GM21529 (cell line): Measurements from ENCODE around the gene GUCY1A2.

Experiments used
- ATAC-seq: cut with Tn5 transposase; IDR thresholded peaks from one replicate; pipeline ENCODE4 v1.9.1; 2021; ENCODE audit not compliant: unreplicated experiment

Gene GUCY1A2

DNA sequence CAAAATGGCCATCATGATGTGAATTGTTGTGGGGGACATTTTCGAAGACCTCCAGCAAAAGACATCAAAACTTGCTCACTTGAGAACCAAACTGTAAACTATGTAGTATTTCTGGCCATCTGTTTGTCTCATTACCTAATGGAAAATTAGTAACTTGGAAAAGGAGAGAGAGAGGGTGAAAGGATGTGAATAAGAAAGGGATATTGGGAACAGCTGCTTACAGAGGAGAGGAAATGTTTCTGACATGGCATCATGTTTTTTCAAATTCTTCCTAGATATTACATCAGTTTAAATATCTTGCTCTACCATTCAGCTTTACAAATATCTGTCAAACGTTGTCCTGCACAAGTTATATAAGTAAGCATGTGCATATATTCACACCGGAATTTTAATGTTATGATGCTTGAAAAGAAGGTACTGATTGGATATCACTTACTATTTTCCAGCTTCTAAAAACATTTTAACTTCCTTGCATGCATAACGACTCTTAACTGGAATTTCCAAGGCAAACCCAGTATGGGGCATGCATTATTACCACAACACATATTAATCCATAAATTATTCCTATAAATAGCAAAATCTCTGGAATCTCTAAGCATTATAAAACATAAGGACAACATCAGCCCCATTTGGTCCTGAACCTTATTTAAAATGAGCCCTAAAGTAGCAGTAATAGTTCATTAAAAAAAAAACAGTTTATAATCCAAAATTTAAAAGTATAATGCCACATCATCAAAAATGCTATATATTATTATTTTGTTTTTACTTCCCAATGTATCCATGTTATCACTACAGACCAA, 20.0 kb downstream of the GUCY1A2 start:
- ATAC-seq = no peak

- no peak for ATAC-seq
Observed at GRCh38 chr11:106997227-106997626, 21.0 kb downstream of the GUCY1A2 start.

GRCh38 chr11:106996691-106997090, 21.6 kb downstream of the GUCY1A2 start:
- no peak for ATAC-seq

DNA sequence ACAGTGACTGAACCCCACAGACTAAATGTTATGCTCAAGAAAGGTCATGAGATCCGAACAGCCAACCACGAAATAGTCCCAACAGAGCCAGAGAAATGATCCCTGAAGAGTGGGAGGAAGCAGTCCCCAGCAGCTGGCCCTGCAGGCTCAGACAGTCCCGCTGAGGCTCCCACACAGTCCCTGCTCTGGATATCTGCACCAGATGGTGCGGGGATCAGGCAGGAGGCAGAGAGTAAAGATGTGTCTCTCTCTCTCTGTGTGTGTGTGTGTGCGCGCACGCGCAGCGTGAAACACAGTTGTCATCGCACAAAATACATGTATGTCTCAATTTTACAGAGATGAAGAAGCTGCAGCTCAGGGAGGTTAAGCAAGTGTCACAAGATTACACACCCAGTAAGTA, 27.9 kb downstream of the GUCY1A2 start:
- no peak for ATAC-seq

GRCh38 chr11:106989078-106989455, 29.2 kb downstream of the GUCY1A2 start:
- no peak for ATAC-seq

- no peak for ATAC-seq
Observed at GRCh38 chr11:106988151-106989077, 29.9 kb downstream of the GUCY1A2 start.

GRCh38 chr11:106986673-106987072, 31.6 kb downstream of the GUCY1A2 start:
- no peak for ATAC-seq

- no peak for ATAC-seq
Observed at GRCh38 chr11:106986261-106986660, 32.0 kb downstream of the GUCY1A2 start.

GRCh38 chr11:106983991-106984390, 34.3 kb downstream of the GUCY1A2 start:
- no peak for ATAC-seq

DNA sequence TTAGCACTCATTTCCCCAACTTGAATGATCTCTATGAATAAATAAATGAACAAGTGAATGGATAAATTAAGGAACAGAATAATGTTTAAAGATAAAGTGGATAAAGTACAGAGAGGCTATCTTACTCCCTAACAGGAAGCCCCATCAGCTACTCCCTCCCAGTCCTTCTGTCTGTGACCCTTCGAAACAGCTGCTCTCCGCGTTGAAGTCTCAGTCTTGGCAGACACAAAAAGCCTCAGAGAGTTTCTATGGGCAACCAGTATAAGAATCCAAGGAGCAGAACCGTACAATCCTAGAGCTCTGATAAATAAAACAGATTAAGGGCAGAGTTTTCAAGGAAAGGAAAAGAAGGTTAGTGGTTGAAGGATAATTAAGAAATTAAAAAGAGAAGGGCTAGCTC, 35.0 kb downstream of the GUCY1A2 start:
- no peak for ATAC-seq

- no peak for ATAC-seq
Observed at GRCh38 chr11:106974831-106975230, 43.4 kb downstream of the GUCY1A2 start.

GRCh38 chr11:106971864-106972263, 46.4 kb downstream of the GUCY1A2 start:
- ATAC-seq = no peak

DNA sequence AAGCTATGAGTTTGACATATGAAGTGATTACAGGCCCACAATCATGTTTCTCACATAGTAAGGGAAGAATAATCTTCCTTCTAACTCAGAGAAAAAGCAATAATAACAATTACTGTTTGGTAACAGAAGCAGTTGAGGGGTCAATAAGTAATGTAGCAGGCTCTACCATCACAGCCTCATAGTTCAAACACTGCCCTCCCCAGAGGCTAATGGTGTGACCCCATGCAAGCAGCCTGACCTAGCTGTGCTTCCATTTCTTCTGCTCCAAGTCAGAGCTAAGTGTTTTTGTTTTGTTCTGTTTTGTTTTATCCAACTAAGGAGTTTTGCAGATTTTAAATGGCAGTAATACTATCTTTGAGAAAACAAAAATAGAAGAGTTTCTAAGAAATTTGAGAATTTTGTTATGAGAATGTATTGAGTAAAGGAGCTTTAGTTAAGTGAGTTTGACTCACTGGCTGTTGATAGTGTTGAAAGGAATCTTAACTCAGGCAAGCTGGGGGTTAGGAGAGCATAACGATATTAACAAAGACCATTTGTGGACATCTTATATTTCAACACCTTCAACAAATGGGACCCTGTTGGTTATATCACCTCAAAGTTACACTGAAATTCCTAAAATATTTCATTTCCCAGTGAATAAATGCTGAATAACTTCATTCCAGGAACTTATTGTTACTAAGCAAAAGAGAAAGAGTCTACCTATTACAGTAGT, 48.5 kb downstream of the GUCY1A2 start:
- no peak for ATAC-seq

GRCh38 chr11:106962995-106963394, 55.3 kb downstream of the GUCY1A2 start:
- no peak for ATAC-seq

DNA sequence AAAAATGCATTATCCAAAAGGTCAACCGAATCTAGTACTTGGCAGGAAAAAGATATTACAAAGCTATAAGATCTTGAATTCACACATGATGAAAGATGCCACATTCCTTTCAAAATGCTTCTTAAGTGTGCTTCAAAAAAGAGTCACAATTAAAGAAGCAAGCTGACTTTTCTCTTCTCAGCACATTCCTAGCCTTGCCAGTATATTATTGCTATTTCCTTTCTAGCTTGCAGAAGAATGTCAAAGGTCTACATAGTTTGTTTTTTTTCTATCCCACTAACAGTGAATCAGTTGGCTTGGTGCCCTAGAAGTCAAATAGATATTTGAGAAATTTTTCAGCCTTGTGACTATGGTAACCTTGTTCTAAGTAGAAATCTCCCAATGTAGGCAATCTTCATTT, 56.8 kb downstream of the GUCY1A2 start:
- ATAC-seq = no peak

DNA sequence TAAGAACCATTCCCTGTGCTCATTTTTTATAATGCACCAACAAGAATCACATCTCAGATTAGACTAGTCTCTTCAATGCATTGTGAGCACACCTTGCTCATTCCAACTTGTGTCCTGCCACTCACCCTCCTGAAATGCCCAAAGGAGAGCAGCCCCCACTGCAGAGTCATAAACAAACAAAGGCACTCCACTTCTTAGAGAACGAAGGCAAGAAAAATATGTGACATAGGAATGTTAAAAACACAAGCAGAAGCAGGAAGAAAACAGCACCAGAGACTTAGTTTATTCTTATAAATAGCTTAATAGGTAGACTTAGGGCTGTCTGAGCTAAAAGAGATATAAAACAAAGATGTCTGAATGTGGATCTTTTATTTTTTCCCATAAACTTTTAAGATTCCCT, 57.2 kb downstream of the GUCY1A2 start:
- ATAC-seq = no peak

- ATAC-seq = no peak
Observed at GRCh38 chr11:106959800-106960199, 58.5 kb downstream of the GUCY1A2 start.

- ATAC-seq = no peak
Observed at GRCh38 chr11:106959386-106959785, 58.9 kb downstream of the GUCY1A2 start.

- no peak for ATAC-seq
Observed at GRCh38 chr11:106958517-106959248, 59.6 kb downstream of the GUCY1A2 start.

- no peak for ATAC-seq
Observed at GRCh38 chr11:106957030-106957482, 61.2 kb downstream of the GUCY1A2 start.

- no peak for ATAC-seq
Observed at GRCh38 chr11:106950067-106950491, 68.2 kb downstream of the GUCY1A2 start.
